WTC11 (cell line): ENCODE measurements around the gene HEBP1. TPM values are rescaled to one million over a fixed set of nuclear protein-coding genes. Genes with fewer than 3 reads are reported as not detected.

Experiments used
- ATAC-seq: fragments of 200-7000 bp; cut with Tn5 transposase; 2 replicates; pipeline ENCODE4 v1.10.0; 2021; ENCODE audit warnings: mild to moderate bottlenecking, moderate library complexity
- CTCF ChIA-PET: fragments of 300-600 bp; sonication (Branson Sonifier 250); formaldehyde crosslinking; loops from one replicate; lab custom pipeline; 2021; ENCODE audit warnings: antibody characterized with exemption; lab: Charles Lee
- POLR2A ChIA-PET: fragments of 350-600 bp; sonication (Branson Sonifier 250); formaldehyde crosslinking; loops from one replicate; lab custom pipeline; 2021; ENCODE audit warnings: antibody characterized with exemption; lab: Charles Lee
- DNase-seq: peaks from one replicate; pipeline ENCODE4 v3.0.0; 2021; ENCODE audit warnings: low spot score
- H3K27ac Mint-ChIP-seq: 2 replicates; pipeline ENCODE4 v1.8.0; 2021; ENCODE audit warnings: mixed read lengths
- H3K27me3 Mint-ChIP-seq: 2 replicates; pipeline ENCODE4 v1.8.0; 2021; ENCODE audit warnings: low read depth, mild to moderate bottlenecking, moderate library complexity, mixed read lengths
- H3K36me3 Mint-ChIP-seq: 2 replicates; pipeline ENCODE4 v1.8.0; 2021; ENCODE audit warnings: mixed read lengths
- H3K4me1 Mint-ChIP-seq: 2 replicates; pipeline ENCODE4 v1.8.0; 2022; ENCODE audit warnings: mixed read lengths
- H3K4me3 Mint-ChIP-seq: 2 replicates; pipeline ENCODE4 v1.8.0; 2021; ENCODE audit warnings: mild to moderate bottlenecking, moderate library complexity, mixed read lengths
- H3K9me3 Mint-ChIP-seq: 2 replicates; pipeline ENCODE4 v1.8.0; 2021; ENCODE audit warnings: mixed read lengths
- ELF4 ChIP-seq: sonication (generic); formaldehyde crosslinking; IDR thresholded peaks from 2 replicates; pipeline ENCODE4 v1.8.1; 2022; ENCODE audit warnings: low read depth, mild to moderate bottlenecking, moderate library complexity, missing genetic modification reagents
- FOXJ3 ChIP-seq: sonication (generic); formaldehyde crosslinking; IDR thresholded peaks from 2 replicates; pipeline ENCODE4 v1.9.0; 2021; ENCODE audit warnings: missing genetic modification reagents, mild to moderate bottlenecking, borderline replicate concordance
- NR1H2 ChIP-seq: sonication (generic); formaldehyde crosslinking; IDR thresholded peaks from 2 replicates; pipeline ENCODE4 v1.9.0; 2021; ENCODE audit warnings: mild to moderate bottlenecking, moderate library complexity, missing genetic modification reagents
- NR3C1 ChIP-seq: sonication (generic); formaldehyde crosslinking; conservative IDR thresholded peaks from 2 replicates; pipeline ENCODE4 v1.8.1; 2023; ENCODE audit warnings: low read depth, mild to moderate bottlenecking, missing genetic modification reagents
- TCF7 ChIP-seq: sonication (generic); formaldehyde crosslinking; IDR thresholded peaks from 2 replicates; pipeline ENCODE4 v1.8.0; 2022; ENCODE audit warnings: mild to moderate bottlenecking, low read depth, missing genetic modification reagents, moderate library complexity
- TEAD4 ChIP-seq: sonication (generic); formaldehyde crosslinking; IDR thresholded peaks from 2 replicates; pipeline ENCODE4 v1.8.0; 2022; ENCODE audit warnings: mild to moderate bottlenecking, missing genetic modification reagents
- ZNF121 ChIP-seq: sonication (generic); formaldehyde crosslinking; IDR thresholded peaks from 2 replicates; pipeline ENCODE4 v1.8.0; 2023; ENCODE audit warnings: missing genetic modification reagents
- ZNF232 ChIP-seq: sonication (generic); formaldehyde crosslinking; IDR thresholded peaks from 2 replicates; pipeline ENCODE4 v1.8.0; 2022; ENCODE audit warnings: mild to moderate bottlenecking, missing genetic modification reagents
- ZNF396 ChIP-seq: fragments of 250-450 bp; sonication (Bioruptor Pico); IDR thresholded peaks from 2 replicates; pipeline ENCODE4 v1.8.0; 2021; ENCODE audit warnings: mild to moderate bottlenecking, moderate library complexity, borderline replicate concordance
- total RNA-seq: library from RNA; stranded (reverse); gene quantifications from 3 replicates; pipeline ENCODE4 v1.2.3, GENCODE V29; 2021
- TF ChIP-seq, protein P1 (sequence below): sonication (generic); formaldehyde crosslinking; IDR thresholded peaks from 2 replicates; pipeline ENCODE4 v1.8.1; 2023; ENCODE audit warnings: mild to moderate bottlenecking, missing genetic modification reagents, borderline replicate concordance
- TF ChIP-seq, protein P2 (sequence below): sonication (generic); formaldehyde crosslinking; IDR thresholded peaks from 2 replicates; pipeline ENCODE4 v1.8.0; 2022; ENCODE audit warnings: mild to moderate bottlenecking, missing genetic modification reagents
- TF ChIP-seq, protein P3 (sequence below): sonication (generic); formaldehyde crosslinking; IDR thresholded peaks from 2 replicates; pipeline ENCODE4 v1.8.1; 2022; ENCODE audit warnings: missing genetic modification reagents, borderline replicate concordance
- TF ChIP-seq, protein P4 (sequence below): sonication (generic); formaldehyde crosslinking; IDR thresholded peaks from 2 replicates; pipeline ENCODE4 v1.8.1; 2022; ENCODE audit warnings: low read depth, mild to moderate bottlenecking, moderate library complexity, missing genetic modification reagents, borderline replicate concordance
- TF ChIP-seq, protein P5 (sequence below): sonication (generic); formaldehyde crosslinking; IDR thresholded peaks from 2 replicates; pipeline ENCODE4 v1.8.0; 2022; ENCODE audit warnings: mild to moderate bottlenecking, missing genetic modification reagents
- TF ChIP-seq, protein P6 (sequence below): sonication (generic); formaldehyde crosslinking; IDR thresholded peaks from 2 replicates; pipeline ENCODE4 v1.8.1; 2023; ENCODE audit warnings: mild to moderate bottlenecking, missing genetic modification reagents, moderate library complexity
- TF ChIP-seq, protein P7 (sequence below): fragments of 250-450 bp; sonication (Bioruptor Pico); IDR thresholded peaks from 2 replicates; pipeline ENCODE4 v1.9.0; 2021; ENCODE audit warnings: mild to moderate bottlenecking, borderline replicate concordance
- TF ChIP-seq, protein P8 (sequence below): sonication (generic); formaldehyde crosslinking; IDR thresholded peaks from 2 replicates; pipeline ENCODE4 v1.8.1; 2023; ENCODE audit warnings: mild to moderate bottlenecking, missing genetic modification reagents

Gene HEBP1
- total RNA-seq, 1 experiment from 2014 or later = 61.8 TPM

DNA sequence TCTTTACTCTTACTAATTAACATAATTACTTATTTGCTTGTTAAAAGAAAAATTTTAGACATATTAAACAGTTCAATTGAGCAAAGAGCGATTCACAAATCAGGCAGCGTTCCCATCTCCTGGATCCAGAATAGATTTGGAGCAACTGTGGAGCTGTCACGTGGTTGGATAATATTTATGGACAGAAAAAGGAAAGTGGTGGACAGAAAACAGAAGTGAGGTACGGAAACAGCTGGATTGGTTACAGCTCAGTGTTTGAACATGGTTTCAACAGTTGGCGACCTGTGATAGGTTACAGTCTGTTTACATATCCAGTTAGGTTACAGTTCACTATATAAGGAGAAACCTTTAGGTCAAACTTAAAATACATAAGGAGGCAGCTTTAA is 24.5 kb upstream of the HEBP1 start (continued):
- TF ChIP-seq, protein P1, sequence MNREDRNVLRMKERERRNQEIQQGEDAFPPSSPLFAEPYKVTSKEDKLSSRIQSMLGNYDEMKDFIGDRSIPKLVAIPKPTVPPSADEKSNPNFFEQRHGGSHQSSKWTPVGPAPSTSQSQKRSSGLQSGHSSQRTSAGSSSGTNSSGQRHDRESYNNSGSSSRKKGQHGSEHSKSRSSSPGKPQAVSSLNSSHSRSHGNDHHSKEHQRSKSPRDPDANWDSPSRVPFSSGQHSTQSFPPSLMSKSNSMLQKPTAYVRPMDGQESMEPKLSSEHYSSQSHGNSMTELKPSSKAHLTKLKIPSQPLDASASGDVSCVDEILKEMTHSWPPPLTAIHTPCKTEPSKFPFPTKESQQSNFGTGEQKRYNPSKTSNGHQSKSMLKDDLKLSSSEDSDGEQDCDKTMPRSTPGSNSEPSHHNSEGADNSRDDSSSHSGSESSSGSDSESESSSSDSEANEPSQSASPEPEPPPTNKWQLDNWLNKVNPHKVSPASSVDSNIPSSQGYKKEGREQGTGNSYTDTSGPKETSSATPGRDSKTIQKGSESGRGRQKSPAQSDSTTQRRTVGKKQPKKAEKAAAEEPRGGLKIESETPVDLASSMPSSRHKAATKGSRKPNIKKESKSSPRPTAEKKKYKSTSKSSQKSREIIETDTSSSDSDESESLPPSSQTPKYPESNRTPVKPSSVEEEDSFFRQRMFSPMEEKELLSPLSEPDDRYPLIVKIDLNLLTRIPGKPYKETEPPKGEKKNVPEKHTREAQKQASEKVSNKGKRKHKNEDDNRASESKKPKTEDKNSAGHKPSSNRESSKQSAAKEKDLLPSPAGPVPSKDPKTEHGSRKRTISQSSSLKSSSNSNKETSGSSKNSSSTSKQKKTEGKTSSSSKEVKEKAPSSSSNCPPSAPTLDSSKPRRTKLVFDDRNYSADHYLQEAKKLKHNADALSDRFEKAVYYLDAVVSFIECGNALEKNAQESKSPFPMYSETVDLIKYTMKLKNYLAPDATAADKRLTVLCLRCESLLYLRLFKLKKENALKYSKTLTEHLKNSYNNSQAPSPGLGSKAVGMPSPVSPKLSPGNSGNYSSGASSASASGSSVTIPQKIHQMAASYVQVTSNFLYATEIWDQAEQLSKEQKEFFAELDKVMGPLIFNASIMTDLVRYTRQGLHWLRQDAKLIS (CRISPR knock-in tag) = no peak

DNA sequence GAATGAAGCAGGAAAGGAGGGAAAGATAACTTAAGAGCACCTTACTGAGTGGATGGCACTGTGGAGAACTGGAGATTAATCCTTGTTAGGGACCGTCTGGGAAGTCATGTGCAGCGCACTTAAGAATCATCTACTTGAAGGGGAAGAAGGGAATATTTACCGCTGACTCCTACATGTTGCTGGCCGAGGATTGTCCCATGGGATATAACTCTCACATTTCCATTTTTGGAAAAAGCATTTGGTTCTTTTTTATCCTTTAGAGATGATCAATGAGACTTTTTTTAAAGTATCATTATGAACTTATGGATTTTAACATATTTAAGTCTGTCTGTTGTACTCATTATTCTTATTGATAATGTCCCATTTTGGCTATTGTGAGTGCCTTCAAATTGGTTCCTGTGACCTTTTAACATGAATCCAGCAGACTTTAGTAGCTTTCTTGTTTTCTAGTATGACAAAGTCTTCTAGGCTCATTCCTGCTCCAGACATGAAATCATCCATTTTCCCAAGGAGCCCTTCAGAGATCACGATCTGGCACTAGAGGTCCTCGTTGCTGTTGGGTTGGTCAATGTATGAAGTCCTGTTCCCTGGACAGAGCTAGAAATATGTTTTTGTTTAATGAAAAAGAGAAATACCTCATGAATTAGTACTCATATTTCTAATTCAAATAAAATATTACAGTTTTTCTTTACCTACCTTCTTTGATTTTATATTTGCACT is 23.9 kb upstream of the HEBP1 start:
- ATAC-seq = peak; percentile 76
- TF ChIP-seq, protein P2, sequence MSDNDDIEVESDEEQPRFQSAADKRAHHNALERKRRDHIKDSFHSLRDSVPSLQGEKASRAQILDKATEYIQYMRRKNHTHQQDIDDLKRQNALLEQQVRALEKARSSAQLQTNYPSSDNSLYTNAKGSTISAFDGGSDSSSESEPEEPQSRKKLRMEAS = no peak
- TF ChIP-seq, protein P3, sequence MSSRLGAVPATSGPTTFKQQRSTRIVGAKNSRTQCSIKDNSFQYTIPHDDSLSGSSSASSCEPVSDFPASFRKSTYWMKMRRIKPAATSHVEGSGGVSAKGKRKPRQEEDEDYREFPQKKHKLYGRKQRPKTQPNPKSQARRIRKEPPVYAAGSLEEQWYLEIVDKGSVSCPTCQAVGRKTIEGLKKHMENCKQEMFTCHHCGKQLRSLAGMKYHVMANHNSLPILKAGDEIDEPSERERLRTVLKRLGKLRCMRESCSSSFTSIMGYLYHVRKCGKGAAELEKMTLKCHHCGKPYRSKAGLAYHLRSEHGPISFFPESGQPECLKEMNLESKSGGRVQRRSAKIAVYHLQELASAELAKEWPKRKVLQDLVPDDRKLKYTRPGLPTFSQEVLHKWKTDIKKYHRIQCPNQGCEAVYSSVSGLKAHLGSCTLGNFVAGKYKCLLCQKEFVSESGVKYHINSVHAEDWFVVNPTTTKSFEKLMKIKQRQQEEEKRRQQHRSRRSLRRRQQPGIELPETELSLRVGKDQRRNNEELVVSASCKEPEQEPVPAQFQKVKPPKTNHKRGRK (CRISPR knock-in tag) = no peak
- no peak for TF ChIP-seq TCF7
- no peak for TF ChIP-seq NR1H2
- ChIA-PET CTCF (interaction anchor here (0.6 to 3.1 kb wide), 31 partner anchors 9 to 514 kb away, joined by 3 to 19 read pairs (median 4); partner anchors contain the start of genes EMP1 and FAM234B), POLR2A (interaction anchor here (0.6 kb wide), 2 partner anchors 52 to 917 kb away, joined by 3 read pairs; no protein-coding TSS in a partner anchor)
- Mint-ChIP-seq H3K4me1 (peaks cover 8% of the 10 kb centered on the region), H3K27ac (no peak overlapping the region), H3K36me3 (no peaks in the 10 kb centered on the region), H3K4me3 (no peak overlapping the region), H3K9me3 (no peaks in the 10 kb centered on the region), H3K27me3 (no peaks in the 10 kb centered on the region)
- no peak for DNase-seq

DNA sequence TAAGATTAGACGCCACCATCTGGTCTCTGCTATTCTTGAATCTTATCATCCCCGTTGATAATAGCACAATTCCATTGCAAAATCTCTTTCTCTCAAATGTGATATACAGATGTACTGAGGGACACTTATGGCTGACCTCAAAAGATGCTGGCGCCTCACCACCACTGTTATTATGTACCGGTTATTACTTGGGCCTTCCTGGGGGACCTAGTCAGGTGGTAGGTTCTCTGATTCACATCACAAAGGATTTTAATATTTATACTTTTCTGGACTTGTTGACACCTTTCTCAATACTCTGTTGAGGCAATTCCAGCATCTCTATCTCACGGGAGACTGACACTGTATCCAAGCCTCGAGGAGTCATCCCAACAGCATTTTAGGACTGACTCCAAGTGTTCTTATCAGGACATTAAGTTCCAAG is 22.8 kb upstream of the HEBP1 start:
- Mint-ChIP-seq H3K4me1 (peaks cover 8% of the 10 kb centered on the region), H3K4me3 (no peak overlapping the region), H3K36me3 (no peaks in the 10 kb centered on the region), H3K9me3 (no peaks in the 10 kb centered on the region), H3K27me3 (no peaks in the 10 kb centered on the region), H3K27ac (no peak overlapping the region)
- no peak for DNase-seq
- no peak for ATAC-seq
- POLR2A ChIA-PET = no interaction called here
- CTCF ChIA-PET = interaction anchor here (2.0 to 3.1 kb wide), 3 partner anchors 17 to 186 kb away, joined by 6 to 19 read pairs (median 11); partner anchors contain the start of gene FAM234B
- TF ChIP-seq NR3C1 (CRISPR knock-in tag) (no peak), ELF4 (CRISPR knock-in tag) (no peak), FOXJ3 (CRISPR knock-in tag) (no peak), ZNF396 (no peak), ZNF121 (no peak), TEAD4 (CRISPR knock-in tag) (no peak), ZNF232 (CRISPR knock-in tag) (no peak)
- TF ChIP-seq, protein P4, sequence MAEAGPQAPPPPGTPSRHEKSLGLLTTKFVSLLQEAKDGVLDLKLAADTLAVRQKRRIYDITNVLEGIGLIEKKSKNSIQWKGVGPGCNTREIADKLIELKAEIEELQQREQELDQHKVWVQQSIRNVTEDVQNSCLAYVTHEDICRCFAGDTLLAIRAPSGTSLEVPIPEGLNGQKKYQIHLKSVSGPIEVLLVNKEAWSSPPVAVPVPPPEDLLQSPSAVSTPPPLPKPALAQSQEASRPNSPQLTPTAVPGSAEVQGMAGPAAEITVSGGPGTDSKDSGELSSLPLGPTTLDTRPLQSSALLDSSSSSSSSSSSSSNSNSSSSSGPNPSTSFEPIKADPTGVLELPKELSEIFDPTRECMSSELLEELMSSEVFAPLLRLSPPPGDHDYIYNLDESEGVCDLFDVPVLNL (CRISPR knock-in tag) = no peak
- TF ChIP-seq, protein P5, sequence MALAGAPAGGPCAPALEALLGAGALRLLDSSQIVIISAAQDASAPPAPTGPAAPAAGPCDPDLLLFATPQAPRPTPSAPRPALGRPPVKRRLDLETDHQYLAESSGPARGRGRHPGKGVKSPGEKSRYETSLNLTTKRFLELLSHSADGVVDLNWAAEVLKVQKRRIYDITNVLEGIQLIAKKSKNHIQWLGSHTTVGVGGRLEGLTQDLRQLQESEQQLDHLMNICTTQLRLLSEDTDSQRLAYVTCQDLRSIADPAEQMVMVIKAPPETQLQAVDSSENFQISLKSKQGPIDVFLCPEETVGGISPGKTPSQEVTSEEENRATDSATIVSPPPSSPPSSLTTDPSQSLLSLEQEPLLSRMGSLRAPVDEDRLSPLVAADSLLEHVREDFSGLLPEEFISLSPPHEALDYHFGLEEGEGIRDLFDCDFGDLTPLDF (CRISPR knock-in tag) = no peak
- TF ChIP-seq, protein P6, sequence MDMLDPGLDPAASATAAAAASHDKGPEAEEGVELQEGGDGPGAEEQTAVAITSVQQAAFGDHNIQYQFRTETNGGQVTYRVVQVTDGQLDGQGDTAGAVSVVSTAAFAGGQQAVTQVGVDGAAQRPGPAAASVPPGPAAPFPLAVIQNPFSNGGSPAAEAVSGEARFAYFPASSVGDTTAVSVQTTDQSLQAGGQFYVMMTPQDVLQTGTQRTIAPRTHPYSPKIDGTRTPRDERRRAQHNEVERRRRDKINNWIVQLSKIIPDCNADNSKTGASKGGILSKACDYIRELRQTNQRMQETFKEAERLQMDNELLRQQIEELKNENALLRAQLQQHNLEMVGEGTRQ (CRISPR knock-in tag) = no peak
- TF ChIP-seq, protein P7, sequence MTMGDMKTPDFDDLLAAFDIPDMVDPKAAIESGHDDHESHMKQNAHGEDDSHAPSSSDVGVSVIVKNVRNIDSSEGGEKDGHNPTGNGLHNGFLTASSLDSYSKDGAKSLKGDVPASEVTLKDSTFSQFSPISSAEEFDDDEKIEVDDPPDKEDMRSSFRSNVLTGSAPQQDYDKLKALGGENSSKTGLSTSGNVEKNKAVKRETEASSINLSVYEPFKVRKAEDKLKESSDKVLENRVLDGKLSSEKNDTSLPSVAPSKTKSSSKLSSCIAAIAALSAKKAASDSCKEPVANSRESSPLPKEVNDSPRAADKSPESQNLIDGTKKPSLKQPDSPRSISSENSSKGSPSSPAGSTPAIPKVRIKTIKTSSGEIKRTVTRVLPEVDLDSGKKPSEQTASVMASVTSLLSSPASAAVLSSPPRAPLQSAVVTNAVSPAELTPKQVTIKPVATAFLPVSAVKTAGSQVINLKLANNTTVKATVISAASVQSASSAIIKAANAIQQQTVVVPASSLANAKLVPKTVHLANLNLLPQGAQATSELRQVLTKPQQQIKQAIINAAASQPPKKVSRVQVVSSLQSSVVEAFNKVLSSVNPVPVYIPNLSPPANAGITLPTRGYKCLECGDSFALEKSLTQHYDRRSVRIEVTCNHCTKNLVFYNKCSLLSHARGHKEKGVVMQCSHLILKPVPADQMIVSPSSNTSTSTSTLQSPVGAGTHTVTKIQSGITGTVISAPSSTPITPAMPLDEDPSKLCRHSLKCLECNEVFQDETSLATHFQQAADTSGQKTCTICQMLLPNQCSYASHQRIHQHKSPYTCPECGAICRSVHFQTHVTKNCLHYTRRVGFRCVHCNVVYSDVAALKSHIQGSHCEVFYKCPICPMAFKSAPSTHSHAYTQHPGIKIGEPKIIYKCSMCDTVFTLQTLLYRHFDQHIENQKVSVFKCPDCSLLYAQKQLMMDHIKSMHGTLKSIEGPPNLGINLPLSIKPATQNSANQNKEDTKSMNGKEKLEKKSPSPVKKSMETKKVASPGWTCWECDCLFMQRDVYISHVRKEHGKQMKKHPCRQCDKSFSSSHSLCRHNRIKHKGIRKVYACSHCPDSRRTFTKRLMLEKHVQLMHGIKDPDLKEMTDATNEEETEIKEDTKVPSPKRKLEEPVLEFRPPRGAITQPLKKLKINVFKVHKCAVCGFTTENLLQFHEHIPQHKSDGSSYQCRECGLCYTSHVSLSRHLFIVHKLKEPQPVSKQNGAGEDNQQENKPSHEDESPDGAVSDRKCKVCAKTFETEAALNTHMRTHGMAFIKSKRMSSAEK (CRISPR knock-in tag) = no peak
- TF ChIP-seq, protein P8, sequence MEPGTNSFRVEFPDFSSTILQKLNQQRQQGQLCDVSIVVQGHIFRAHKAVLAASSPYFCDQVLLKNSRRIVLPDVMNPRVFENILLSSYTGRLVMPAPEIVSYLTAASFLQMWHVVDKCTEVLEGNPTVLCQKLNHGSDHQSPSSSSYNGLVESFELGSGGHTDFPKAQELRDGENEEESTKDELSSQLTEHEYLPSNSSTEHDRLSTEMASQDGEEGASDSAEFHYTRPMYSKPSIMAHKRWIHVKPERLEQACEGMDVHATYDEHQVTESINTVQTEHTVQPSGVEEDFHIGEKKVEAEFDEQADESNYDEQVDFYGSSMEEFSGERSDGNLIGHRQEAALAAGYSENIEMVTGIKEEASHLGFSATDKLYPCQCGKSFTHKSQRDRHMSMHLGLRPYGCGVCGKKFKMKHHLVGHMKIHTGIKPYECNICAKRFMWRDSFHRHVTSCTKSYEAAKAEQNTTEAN (CRISPR knock-in tag) = no peak
